Endothelial cell of umbilical vein (primary cell): ENCODE results near the gene FNIP1.

ENCODE experiments used
- CTCF ChIP-seq, 2 donors: IDR thresholded peaks; 1 replicate in 1 of 2; 2 replicates in 1 of 2; pipeline ENCODE4 v1.5.1; 2011; ENCODE audit warnings: low read length in 2 of 2, mild to moderate bottlenecking in 2 of 2, moderate library complexity in 2 of 2, control low read depth in 1 of 2, inconsistent platforms in 1 of 2, low read depth in 1 of 2; ENCODE audit not compliant: insufficient read depth in 1 of 2; ENCODE audit errors: extremely low read depth in 1 of 2
- GATA2 ChIP-seq: IDR thresholded peaks from 2 replicates; pipeline ENCODE4 v1.7.0; 2011; ENCODE audit warnings: low read depth, mild to moderate bottlenecking, moderate library complexity, mixed read lengths, low read length; ENCODE audit not compliant: insufficient read length, insufficient read depth
- POLR2AphosphoS5 ChIP-seq: IDR thresholded peaks from 2 replicates; pipeline ENCODE4 v1.6.1; 2012; ENCODE audit warnings: low read depth, mild to moderate bottlenecking, control low read depth, low read length, moderate library complexity; ENCODE audit not compliant: insufficient read depth

- TF ChIP-seq CTCF (IDR thresholded peaks at IDR 0.05; ENCODE audit: extremely low read depth in 1 of 2, insufficient read depth in 1 of 2, low read depth in 1 of 2, low read length in 2 of 2) (no peak), GATA2 (no peak), POLR2AphosphoS5 (no peak)
These were observed 31.6 kb downstream of the FNIP1 start for GRCh38 chr5:131765261-131765660.
